ENCODE data around the gene SPATA2. TPM values are rescaled to one million over a fixed set of nuclear protein-coding genes. Genes with fewer than 3 reads are reported as not detected.

The SPATA2 gene
- total RNA-seq, 1 experiment from 2014 or later: 6.6 TPM

DNA sequence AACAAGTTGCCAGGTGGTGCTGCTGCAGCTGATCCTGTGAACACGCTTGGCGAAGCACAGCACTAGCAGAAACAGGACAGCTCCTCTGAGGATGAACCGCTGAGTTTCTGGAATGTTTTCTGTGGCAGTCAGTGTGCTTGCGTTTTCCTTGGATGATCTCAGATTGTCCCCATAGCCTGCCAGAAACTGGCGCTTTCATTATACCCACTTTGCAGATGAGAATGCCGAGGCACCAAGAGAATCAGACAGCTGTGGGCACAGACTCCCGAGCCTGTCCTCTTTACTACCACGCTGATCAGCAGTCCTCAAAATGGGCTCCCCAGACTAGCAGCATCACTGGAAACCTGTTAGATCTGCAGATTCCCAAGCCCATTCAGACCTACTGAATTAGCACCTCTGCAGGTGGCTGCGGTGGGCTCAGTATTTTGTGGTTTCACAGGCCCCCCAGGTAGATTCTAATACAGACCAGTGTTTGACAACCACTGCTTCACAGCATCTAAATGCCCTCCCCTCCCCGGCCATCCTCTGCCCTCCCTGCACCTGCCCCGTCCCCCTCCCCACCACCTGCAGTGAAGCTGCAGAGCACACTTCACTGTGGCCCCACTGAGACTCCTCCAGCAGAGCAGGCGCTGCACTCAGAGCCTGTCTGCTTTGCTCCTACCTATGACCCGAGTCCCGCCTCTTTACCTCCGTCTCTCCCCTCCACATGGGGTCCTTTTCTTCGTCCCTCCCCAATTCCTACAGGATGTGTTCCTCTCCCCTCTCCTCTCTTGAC, 29.6 kb downstream of the SPATA2 start (continued):
- no peak for TF ChIP-seq ZNF274 (IDR thresholded peaks at IDR 0.05; ENCODE audit: low read depth, low read length)
- no peak for TF ChIP-seq POLR2A (IDR thresholded peaks at IDR 0.05; ENCODE audit: borderline replicate concordance, extremely low read depth, insufficient read depth, insufficient read length)
- TF ChIP-seq EGR1 (IDR thresholded peaks at IDR 0.05; ENCODE audit: low read depth): no peak
- TF ChIP-seq, protein P1, sequence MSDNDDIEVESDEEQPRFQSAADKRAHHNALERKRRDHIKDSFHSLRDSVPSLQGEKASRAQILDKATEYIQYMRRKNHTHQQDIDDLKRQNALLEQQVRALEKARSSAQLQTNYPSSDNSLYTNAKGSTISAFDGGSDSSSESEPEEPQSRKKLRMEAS (IDR thresholded peaks at IDR 0.05): no peak
- TF ChIP-seq CBX3 (IDR thresholded peaks at IDR 0.05; ENCODE audit: low read depth): no peak
- TF ChIP-seq, protein P2, sequence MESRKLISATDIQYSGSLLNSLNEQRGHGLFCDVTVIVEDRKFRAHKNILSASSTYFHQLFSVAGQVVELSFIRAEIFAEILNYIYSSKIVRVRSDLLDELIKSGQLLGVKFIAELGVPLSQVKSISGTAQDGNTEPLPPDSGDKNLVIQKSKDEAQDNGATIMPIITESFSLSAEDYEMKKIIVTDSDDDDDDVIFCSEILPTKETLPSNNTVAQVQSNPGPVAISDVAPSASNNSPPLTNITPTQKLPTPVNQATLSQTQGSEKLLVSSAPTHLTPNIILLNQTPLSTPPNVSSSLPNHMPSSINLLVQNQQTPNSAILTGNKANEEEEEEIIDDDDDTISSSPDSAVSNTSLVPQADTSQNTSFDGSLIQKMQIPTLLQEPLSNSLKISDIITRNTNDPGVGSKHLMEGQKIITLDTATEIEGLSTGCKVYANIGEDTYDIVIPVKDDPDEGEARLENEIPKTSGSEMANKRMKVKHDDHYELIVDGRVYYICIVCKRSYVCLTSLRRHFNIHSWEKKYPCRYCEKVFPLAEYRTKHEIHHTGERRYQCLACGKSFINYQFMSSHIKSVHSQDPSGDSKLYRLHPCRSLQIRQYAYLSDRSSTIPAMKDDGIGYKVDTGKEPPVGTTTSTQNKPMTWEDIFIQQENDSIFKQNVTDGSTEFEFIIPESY (IDR thresholded peaks at IDR 0.05; ENCODE audit: extremely low read depth, insufficient replicate concordance, low read length): no peak
- TF ChIP-seq ZFX (IDR thresholded peaks at IDR 0.05): no peak
- TF ChIP-seq POLR2AphosphoS5 (IDR thresholded peaks at IDR 0.05; ENCODE audit: low read depth, low read length): no peak

DNA sequence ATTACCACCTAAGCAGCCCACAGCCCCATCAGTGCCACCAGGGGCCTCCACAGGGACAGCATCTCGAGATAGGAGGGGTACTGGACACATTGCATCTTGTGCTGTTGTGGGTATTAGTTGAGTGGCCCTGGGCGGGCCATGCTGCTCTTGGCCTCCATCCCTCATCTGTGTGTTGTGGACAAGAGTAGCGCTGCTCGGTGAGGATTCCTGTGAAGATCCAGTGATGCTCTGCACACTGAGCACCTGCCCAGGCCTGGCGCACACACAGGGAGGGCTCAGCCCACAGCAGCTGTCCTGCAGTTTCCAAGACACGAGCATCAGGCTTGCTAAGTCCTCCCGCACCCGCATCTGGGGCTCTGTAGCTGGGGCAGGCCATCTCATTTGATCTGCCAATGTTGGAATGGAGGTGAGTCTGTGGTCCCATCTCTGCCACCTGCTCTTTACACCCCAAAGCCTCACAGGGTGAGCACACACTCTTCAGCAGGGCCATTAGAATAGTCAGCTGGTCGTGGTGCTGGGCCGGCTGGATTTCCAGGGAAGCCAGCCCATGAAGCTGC, 32.0 kb downstream of the SPATA2 start:
- ATAC-seq: no peak
- Histone ChIP-seq H3K4me3 (replicated peaks in 1 of 2; ENCODE audit: low read depth in 1 of 2, low read length in 2 of 2) (no peak overlapping the region), H3K4me1 (ENCODE audit: control insufficient read depth in 1 of 2, insufficient read depth in 2 of 2, low read length in 2 of 2) (peaks cover 0 to 3% of the 10 kb centered on the region in 2 experiments; a peak in 1 of 4 replicates), H3K79me2 (ENCODE audit: insufficient read depth, low read length) (no peaks in the 10 kb centered on the region), H3K9me2 (ENCODE audit: insufficient read depth) (no peaks in the 10 kb centered on the region), H3K9ac (ENCODE audit: low read length) (no peak overlapping the region), H4K20me1 (ENCODE audit: insufficient read depth) (no peaks in the 10 kb centered on the region), H3K4me2 (ENCODE audit: low read length) (no peak overlapping the region), H3K9me3 (ENCODE audit: control insufficient read depth in 1 of 2, insufficient read depth in 1 of 2, low read depth in 1 of 2, low read length in 2 of 2) (no peaks in the 10 kb centered on the region), H3K27ac (ENCODE audit: low read depth, low read length) (no peak overlapping the region), H2AFZ (ENCODE audit: low read depth, low read length, poor library complexity, severe bottlenecking) (no peak overlapping the region), H3K36me3 (ENCODE audit: control insufficient read depth in 1 of 2, insufficient read depth in 2 of 2, low read length in 2 of 2) (no peaks in the 10 kb centered on the region), H3K27me3 (ENCODE audit: insufficient read depth, low read length) (no peaks in the 10 kb centered on the region)
- ChIA-PET CTCF (no interaction called here), RAD21 (ENCODE audit: low non-redundant PET in 1 of 2, low total read pairs in 2 of 2, uncharacterized antibody in 2 of 2, unreplicated experiment in 2 of 2) (no interaction called here), POLR2A (no interaction called here)
- intact Hi-C loops (cut with micrococcal nuclease): no loop called here
- no peak for DNase-seq (ENCODE audit: low read depth, low spot score)
- no TSS peak for BruUV-seq (replicated peaks)
- TF ChIP-seq POLR2AphosphoS5 (IDR thresholded peaks at IDR 0.05; ENCODE audit: low read depth, low read length) (no peak), JUND (IDR thresholded peaks at IDR 0.05) (no peak), TCF7L2 (IDR thresholded peaks at IDR 0.05; ENCODE audit: borderline replicate concordance, extremely low read depth, insufficient read depth, insufficient read length) (no peak), CEBPB (IDR thresholded peaks at IDR 0.05; ENCODE audit: low read depth) (no peak), SRF (IDR thresholded peaks at IDR 0.05; ENCODE audit: low read depth) (no peak), CBX3 (IDR thresholded peaks at IDR 0.05; ENCODE audit: low read depth) (no peak), YY1 (IDR thresholded peaks at IDR 0.05; ENCODE audit: extremely low read depth, insufficient replicate concordance, low read depth, low read length) (no peak), ZFX (IDR thresholded peaks at IDR 0.05) (no peak), ELF1 (IDR thresholded peaks at IDR 0.05; ENCODE audit: borderline replicate concordance, low read depth) (no peak), SP1 (IDR thresholded peaks at IDR 0.05; ENCODE audit: low read depth) (no peak), EZH2 (IDR thresholded peaks at IDR 0.05) (no peak), ZNF274 (IDR thresholded peaks at IDR 0.05; ENCODE audit: low read depth, low read length) (no peak)
- TF ChIP-seq, protein P3, sequence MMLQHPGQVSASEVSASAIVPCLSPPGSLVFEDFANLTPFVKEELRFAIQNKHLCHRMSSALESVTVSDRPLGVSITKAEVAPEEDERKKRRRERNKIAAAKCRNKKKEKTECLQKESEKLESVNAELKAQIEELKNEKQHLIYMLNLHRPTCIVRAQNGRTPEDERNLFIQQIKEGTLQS (IDR thresholded peaks at IDR 0.05): no peak
- TF ChIP-seq, protein P4, sequence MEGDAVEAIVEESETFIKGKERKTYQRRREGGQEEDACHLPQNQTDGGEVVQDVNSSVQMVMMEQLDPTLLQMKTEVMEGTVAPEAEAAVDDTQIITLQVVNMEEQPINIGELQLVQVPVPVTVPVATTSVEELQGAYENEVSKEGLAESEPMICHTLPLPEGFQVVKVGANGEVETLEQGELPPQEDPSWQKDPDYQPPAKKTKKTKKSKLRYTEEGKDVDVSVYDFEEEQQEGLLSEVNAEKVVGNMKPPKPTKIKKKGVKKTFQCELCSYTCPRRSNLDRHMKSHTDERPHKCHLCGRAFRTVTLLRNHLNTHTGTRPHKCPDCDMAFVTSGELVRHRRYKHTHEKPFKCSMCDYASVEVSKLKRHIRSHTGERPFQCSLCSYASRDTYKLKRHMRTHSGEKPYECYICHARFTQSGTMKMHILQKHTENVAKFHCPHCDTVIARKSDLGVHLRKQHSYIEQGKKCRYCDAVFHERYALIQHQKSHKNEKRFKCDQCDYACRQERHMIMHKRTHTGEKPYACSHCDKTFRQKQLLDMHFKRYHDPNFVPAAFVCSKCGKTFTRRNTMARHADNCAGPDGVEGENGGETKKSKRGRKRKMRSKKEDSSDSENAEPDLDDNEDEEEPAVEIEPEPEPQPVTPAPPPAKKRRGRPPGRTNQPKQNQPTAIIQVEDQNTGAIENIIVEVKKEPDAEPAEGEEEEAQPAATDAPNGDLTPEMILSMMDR (IDR thresholded peaks at IDR 0.05 in 2 of 3, conservative IDR thresholded peaks at IDR 0.05 in 1 of 3; ENCODE audit: borderline replicate concordance in 1 of 3, insufficient read depth in 1 of 3, low read depth in 2 of 3, low read length in 2 of 3): no peak
